T-helper 9 cell (primary cell): ENCODE data around the gene SEPSECS.

Source experiments
- DNase-seq: peaks from one replicate; pipeline ENCODE4 v3.0.0-alpha.2; 2020

SEPSECS gene

DNA sequence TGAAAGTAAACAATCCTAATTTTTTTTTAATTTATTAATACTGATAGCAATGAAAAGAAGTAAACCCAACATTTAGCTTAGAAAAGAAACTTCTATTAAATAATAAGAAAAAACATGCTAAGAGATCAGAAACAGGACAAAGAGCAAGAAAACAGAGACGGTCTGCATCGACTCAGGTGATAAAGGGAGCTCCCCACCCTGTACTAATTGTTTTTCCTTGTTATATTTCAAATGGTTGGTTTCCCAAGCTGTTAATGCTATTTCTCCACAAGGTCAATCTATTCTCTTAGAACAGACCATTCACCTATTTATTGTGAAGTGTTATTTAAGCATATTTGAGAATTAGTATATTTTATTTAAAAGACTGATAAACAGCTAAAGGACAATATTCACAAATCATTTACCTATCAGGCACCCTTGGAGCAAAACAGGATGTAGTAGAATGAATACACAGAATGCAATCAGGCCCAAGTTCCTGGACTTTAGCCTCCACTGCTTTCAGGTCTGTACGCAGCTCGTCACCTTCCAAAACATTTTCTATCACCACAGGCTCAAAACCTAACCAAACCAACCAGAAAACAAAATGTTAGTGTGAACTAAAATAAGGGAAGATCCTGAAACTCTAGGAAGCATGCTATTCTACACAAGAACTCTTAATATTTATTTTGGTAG lies 5.5 kb downstream of the SEPSECS start:
- no peak for DNase-seq

DNA sequence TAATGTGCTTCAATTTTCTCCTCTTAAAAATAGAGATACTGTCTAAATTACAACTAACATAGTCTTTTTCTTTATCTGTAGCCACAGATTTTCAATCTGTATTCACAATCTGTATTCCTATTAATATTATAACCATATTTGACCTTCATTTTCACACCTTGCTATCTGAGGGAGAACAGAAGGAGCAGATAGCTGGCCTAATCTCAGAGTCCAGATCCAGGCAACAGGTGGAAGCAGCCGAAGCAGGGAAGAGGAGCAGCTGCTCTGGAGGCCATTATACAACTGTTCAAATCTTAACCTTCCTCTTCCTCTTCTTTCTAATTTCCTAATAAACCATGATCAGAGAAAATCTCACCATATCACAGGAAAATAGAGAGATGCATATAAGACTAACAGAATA lies 14.2 kb downstream of the SEPSECS start:
- no peak for DNase-seq

- no peak for DNase-seq
Observed at GRCh38 chr4:25144870-25145481, 15.3 kb downstream of the SEPSECS start.

DNA sequence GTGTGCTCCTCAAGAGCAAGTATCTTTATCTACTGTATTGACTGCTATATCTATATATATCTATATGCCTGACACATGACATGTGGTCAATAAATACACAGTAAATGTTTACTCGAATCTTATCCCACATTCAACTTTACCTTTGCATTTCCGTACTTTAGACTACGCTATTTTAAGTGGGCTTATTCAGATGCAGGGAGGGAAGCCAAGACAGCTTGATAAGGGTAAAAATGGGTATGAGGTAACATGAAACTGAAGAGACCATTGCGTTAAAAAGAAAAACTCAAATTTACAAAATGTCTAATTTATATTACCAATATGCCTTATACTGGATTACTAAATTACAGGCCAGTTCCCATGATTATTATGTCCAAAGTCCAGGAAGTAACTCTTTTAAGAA lies 17.8 kb downstream of the SEPSECS start:
- DNase-seq, result no peak

DNA sequence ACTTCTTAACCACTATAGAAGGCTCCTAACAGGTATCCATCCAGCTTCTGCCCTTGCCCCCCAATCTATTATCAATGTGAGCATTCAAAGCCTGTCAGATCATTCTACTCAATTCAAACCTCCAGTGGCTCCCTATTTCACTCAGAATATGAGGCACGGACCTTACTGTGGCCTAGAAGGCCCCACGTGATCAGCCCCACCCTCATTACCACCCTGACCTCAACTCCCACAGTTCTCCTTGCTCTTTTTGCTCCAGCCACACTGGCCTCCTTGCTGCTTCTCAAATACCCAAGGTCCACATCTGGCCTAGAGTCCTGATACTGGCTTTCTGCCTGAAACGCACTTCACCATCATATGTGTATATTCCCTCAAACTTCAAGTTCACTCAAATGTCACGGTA lies 18.7 kb downstream of the SEPSECS start:
- no peak for DNase-seq

- no peak for DNase-seq
Observed at GRCh38 chr4:25133132-25133531, 27.1 kb downstream of the SEPSECS start.

- no peak for DNase-seq
Observed at GRCh38 chr4:25131926-25132325, 28.3 kb downstream of the SEPSECS start.

DNA sequence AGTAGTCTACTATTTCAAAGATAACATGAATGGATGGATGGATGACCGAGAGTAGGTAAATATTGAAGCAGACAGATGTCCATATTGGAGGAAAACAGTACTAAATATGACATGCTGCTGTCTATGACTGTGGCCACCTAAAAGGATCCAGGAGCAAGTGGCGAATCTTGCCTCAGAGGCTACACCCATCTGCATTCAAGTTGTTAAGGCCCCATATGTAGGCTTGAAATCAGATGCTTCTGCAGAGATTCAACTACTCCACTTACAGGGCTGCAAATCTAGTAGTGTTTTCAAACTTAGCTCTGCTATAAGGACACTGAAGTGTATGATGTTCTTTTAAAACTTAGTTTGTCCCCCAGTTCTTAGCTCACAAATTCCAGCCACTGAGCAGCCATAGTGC lies 28.9 kb downstream of the SEPSECS start:
- DNase-seq, result no peak

DNA sequence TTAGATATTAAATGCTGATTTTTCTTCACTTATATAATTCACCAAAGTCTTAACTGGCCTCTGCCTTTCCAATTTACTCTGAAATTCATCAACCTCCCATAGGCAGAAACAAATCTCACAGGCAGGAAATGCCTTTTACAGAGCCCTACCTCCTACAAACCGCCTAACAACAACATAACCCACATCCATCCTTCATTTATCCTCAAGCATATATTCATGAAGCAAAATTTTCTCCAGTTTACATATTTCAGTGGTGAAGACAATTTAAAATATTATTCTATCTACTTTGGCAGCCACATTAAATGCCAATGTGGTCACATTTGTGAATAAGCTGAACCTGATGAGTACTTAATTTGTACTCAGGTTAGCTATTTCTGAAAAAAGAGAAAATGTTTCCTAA lies 30.3 kb downstream of the SEPSECS start:
- DNase-seq, result no peak

DNA sequence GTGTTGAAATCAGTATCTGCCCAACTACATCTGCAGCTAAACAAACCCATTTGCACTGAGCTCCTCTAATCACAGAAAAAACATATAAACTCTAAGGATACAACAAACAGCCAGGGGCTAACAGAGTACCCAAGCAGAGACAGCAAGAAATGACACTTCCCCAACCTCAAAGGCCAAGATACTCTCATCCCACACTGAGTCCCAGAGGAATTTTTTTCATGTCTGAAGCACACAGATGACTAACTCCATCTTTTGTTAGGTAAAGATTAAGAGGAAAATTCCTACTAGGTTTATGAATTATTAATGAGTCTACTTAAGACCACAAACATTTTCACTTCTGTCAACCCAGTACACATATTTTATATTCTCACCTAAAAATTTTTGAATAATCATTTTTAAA lies 31.6 kb downstream of the SEPSECS start:
- DNase-seq, result no peak

GRCh38 chr4:25123236-25123635 lies 37.0 kb downstream of the SEPSECS start:
- DNase-seq, result no peak

DNA sequence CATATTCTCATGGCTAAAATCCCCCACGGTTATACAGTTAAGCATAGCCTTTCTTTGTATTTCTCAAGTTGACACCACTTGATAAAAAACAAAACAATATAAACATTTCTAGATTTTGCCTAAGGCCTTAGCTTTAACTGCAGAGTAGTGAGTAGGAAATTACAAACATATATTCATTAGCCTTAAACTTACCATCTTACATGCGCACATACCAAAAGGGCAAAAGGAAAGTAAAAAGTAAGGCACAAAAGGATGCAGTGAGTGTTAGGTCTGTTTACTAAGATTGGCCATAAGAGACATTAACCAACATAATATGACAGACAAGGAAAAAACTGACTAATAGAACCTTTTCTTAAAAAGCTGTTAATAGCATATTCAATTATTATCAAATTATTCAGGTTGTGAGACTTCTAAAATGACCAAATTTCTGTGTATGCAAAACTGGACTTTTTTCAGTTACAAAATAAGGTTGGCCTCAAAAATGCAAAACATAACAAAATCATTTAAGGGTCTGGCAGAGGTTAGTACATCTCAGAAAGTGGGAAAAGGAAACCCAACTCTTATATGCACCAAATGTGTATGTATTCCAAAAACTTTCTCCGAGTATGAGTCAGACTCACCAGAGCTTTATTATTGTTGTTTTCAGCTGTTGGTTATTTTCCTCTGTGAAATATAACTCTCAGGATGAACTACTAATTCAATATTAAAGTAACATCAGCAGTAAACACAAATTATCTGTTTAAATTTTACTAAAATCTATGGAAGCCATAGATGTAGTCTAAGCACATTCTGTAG lies 39.9 kb downstream of the SEPSECS start:
- no peak for DNase-seq

GRCh38 chr4:25117716-25118472 lies 42.4 kb downstream of the SEPSECS start:
- no peak for DNase-seq

- DNase-seq, result no peak
Observed at GRCh38 chr4:25117274-25117673, 43.0 kb downstream of the SEPSECS start.

GRCh38 chr4:25113915-25114904 lies 46.0 kb downstream of the SEPSECS start:
- no peak for DNase-seq

- no peak for DNase-seq
Observed at GRCh38 chr4:25112995-25113380, 47.3 kb downstream of the SEPSECS start.

DNA sequence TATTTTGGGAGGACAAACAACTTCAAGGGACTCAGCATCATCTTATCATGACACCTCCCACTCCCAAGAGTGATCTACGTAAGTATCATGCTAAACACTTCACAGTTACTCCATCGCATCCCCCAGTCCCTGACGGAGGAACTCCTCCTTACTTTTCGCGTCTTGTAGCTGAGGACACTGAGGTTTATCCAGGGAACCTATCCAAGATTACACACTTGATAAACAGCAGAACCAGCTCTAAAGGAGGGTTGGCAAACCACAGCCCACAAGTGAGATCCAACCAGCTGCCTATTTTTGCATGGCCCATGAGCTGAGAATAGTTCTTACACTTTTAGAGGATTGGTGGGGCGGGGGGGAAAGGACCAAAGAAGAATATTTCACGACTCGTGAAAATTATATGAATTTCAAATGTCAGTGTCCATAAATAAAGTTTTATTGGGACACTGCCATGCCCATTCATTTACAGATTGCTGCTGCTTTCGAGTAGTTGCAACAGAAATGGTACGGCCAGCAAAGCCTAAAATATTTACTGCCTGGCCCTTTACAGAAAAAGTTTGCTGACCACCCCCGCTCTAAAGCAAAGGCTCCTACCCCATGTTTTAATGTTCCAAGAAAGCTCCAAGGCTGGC lies 47.8 kb downstream of the SEPSECS start:
- DNase-seq, result no peak

DNA sequence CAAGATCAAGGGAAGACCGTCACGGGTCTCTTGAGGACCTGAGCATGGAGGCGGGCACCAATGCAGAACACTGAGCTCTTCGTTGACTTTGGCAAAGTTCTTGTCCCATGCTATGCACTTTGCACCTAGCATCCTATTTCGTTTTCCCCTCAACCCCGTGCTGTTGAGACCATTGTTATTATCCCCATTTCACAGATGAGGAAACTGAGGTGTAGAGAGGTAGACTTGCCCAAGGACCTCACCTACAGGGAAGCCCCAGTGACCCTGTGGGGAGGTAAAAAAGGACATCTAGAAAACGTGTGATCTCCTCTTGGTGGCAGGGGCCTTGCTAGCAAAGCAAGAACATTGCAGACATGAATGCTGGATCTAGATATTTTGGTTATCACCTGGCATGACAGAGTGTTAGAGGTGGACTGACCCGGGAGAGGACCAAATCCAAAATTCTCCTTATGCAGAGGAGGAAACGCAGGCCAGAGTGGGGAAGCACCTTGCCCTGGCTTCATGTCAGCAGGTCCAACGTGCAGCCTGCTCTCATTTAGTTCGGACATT lies 48.5 kb downstream of the SEPSECS start:
- no peak for DNase-seq

DNA sequence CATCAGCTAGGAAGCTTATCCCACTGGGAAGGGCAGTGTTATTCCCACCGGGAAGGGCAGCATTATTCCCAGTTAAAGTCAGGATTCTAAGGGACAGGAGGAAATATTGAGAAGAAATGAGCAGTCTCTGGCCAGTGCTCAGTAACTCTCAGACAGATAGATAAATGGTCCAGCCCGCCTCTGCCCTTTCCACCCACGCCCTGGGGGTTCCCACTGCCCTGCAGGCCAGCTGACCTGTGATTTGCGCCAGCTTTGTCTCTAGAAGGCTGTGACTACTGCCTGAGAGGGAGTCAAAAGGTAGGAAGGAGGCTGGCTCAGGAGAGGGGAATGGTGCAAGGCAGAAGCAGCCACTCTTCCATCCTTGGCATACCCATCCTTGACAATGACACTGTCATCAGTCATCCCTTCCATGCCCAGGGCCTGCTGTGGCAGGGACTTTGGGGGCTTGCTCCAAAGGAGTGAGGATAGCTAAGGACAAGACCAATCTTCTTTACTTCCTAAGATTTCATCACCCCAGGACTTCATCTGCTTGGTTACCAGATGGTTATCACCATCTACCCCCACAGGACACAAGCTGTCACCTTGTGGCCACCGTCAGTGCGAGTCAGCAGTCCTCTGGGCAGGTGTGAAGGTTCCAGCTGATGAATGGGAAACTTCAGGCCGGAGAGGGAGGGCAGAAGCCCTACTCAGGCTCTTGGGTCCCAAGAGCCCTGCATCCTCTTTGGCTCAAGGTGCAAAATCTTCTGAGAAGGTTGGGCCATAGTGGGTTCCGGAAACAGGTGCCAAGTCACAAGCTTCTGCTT lies 49.5 kb downstream of the SEPSECS start:
- DNase-seq, result no peak

DNA sequence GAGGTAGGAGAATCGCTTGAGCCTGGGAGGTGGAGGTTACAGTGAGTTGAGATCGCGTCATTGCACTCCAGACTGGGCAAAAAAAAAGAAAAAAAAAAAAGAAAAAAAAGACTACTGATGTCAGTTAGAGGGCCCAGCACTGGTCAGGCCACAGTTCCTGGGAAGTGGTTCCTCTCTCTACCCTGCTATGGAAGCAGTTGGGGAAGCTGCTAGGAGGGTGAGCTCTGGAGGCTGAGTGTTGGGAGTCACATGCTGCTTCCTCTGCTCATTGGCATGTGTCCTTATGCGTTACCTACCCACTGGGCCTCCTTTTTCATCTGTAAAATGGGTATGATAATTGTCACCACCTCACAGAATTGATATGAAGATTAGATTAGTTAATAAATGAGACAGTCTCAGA lies 50.7 kb downstream of the SEPSECS start:
- no peak for DNase-seq
